GM23248 (cell line): ENCODE data around the gene COL23A1.

Experiments used
- EZH2 ChIP-seq: fragments of 200-600 bp; sonication (generic); IDR thresholded peaks from 2 replicates; pipeline ENCODE4 v1.6.1; 2018; ENCODE audit warnings: antibody characterized with exemption, mild to moderate bottlenecking; ENCODE audit not compliant: insufficient read depth, poor library complexity, severe bottlenecking
- EZH2phosphoT487 ChIP-seq: fragments of 200-600 bp; sonication (generic); IDR thresholded peaks from 2 replicates; pipeline ENCODE4 v1.6.1; 2018; ENCODE audit warnings: antibody characterized with exemption, moderate library complexity, mild to moderate bottlenecking, low read depth; ENCODE audit not compliant: insufficient read depth

GRCh38 chr5:178244576-178244975 is 345.6 kb downstream of the COL23A1 start:
- TF ChIP-seq EZH2phosphoT487 (no peak), EZH2 (no peak)
